GM18909 (cell line): ENCODE measurements around the gene UCP2.

Experiments
- ATAC-seq: cut with Tn5 transposase; IDR thresholded peaks from one replicate; pipeline ENCODE4 v1.9.1; 2021; ENCODE audit warnings: mild to moderate bottlenecking; ENCODE audit not compliant: unreplicated experiment, poor library complexity

The UCP2 gene, protein sequence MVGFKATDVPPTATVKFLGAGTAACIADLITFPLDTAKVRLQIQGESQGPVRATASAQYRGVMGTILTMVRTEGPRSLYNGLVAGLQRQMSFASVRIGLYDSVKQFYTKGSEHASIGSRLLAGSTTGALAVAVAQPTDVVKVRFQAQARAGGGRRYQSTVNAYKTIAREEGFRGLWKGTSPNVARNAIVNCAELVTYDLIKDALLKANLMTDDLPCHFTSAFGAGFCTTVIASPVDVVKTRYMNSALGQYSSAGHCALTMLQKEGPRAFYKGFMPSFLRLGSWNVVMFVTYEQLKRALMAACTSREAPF

GRCh38 chr11:73982595-73982989, at the start of gene UCP2:
TSS of gene UCP2 (minus strand) at chr11:73982843. CDS start at chr11:73978378, 4,465 bp downstream.
- ATAC-seq, result peak; percentile 57

GRCh38 chr11:74030723-74031676, 48.4 kb upstream of the UCP2 start:
- no peak for ATAC-seq

DNA sequence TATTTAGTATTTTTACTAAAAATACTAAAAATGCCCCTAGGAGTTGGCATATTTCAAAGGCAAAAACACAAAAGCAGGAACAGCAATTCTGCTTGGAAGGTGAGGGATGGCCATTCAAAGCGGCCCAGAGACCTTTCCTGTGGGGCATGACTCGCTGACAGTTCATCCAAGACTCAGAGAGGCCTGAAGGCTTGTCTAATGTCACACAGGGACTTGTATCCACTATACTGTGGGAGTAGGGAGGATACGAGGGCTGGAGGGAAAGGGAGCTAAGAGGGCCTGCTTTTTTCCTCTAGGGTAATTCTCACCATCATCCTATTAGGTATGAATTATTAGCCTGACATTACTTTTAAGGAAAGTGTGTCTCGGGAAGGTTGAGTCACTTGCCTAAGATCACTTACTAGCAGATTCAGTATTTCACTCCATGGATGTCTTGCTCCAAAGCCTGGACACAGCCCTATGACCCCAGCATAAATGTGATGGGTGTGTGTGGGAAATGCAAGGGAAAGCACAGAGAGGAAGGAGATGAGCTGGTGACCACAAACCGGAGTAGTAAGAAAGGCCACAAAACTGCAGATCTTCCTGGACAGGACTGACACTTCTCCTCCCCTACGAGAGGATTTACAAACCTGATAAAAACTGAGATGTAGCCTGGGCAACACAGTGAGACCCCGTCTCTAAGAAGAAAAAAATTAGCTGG, 43.0 kb upstream of the UCP2 start:
- ATAC-seq, result no peak

DNA sequence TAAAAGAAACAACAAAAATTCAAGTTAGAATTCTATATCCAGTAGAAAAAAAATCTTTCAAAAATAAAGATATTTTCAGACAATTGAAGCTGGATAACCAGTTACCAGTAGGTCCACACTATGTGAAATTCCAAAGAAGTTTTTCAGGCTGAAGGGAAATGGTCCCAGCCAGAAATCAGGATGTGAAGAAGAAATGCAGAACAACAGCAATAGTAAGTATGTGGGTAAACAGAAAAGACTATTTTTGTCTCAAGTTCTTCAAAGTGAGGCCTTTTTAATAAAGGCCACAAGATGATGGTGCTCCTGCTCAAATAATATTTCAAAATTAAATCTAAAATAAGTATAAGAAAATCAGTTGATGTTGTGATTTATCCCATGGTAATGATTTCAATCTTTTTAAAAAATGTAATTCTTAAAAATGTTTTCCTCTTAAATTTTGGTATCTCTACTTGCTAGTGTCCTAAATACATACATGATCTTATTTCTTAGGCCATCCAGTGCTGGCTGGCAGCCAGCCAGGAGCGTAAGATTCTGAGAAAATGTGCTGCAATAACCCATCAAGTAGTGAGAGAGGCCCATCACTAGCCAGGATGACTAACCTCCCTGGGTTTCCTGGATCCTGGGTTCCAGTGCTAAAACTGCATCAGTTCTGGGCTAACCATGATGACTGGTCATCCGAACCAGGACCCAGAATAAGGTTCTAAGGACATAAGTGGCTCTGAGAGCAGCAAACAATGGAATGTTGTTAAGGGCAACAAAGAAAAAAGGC, 41.8 kb upstream of the UCP2 start:
- ATAC-seq, result no peak

DNA sequence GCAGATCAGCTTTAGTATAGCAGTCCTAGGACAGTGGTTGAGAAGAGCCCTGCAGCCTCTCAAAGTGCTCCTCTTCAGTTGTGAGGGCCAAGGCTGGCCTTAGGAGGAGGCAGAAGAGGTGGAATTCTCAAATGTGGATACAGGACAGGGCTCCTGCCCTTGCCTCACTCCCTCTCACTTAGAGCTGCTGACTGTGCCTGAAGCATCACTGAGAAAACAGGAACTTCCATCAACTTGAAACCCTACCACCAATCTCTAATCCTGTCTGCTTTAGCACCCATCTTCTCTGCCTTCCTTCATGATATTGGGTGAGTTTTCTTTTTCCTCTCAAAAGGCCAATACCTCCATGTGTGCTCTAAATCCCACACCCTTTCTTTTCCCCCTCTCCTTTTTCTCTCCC, 40.6 kb upstream of the UCP2 start:
- no peak for ATAC-seq

GRCh38 chr11:74022546-74022945, 39.9 kb upstream of the UCP2 start:
- no peak for ATAC-seq

- ATAC-seq, result no peak
Measured at GRCh38 chr11:74021998-74022397, 39.4 kb upstream of the UCP2 start.

- no peak for ATAC-seq
Measured at GRCh38 chr11:74020539-74020938, 37.9 kb upstream of the UCP2 start.

- no peak for ATAC-seq
Measured at GRCh38 chr11:74019860-74020259, 37.2 kb upstream of the UCP2 start.

DNA sequence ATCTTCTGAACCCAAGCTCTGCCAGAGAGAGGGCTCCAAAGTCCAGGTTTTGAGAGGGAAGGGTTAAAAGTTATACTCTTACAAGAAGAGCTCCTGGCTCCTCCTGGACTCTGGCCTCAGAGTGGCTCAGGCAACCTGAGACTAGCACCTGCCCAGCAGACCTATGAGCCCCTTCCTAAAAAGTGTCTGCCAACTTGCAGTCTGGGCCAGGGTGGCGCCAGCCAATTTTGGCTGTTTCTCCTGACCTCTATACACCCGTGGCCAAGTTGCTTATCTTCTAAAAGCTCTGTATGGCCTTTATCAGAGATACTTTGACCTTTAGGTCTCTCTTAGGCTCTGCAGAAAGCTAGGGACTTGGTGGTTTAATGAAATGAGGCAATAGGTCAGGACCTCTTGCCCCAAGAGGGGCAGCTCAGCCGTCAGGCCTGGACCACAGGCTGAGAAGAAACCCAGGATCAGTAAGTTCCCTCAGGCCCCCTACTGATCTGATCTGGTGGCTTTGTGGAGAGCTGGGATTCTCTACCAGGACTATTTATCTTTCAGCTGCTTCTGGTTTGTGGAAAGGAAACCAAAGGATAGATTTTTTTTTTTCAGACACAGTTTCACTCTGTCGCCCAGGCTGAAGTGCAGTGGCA, 36.6 kb upstream of the UCP2 start:
- no peak for ATAC-seq

- ATAC-seq, result no peak
Measured at GRCh38 chr11:74018331-74019005, 35.8 kb upstream of the UCP2 start.

DNA sequence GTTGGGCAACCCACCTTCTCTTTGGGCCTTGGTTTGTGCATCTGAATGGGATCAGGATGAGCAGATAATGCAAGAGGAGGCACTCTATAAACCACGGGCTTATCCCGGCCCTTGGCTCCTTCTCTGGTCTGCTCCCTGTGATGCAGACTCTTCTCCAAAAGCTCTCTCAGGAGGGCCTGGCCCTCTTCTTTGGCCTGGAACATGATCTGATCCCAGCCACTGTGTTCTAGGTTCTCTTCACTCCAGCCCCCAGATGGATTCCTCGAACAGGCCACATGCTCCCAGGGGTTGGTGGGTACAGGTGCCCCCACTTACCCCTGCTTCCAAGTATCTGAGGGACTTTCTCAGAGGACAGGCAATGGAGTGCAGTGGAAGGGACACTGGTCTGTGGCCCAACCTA, 35.0 kb upstream of the UCP2 start:
- ATAC-seq, result no peak

DNA sequence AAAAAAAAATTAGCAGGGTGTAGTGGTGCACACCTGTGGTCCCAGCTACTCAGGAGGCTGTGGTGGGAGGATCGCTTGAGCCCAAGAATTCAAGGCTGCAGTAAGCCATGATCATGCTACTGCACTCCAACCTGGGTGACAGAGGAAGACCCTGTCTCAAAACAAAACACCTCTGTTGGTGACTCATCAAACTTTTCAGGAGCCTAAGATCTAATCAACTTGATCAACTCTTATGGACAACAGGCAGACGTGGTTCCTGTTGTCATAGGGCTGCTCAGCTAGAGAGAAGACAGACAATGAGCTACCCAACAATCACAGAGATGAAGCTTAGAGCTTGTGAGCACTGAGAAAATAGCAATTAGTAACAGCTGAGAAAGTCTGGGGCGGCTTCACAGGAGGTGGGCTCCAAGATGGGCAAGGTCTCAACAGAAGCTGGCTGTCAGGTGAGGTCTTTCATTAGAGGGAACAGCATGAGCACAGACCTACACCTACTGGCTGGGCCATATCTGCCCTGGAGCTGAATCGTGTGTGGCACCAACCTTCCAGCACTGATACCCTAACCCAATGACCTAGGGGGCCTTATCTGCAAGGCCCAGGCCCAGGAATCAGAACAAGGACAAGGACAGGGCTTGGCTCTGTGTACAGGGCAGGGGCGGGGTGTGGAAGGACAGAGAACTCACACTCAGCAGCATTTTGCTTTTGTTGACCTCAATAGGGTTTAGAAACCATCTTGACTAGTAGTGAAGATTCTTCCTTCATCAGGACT, 33.5 kb upstream of the UCP2 start:
- ATAC-seq, result no peak

- ATAC-seq, result no peak
Measured at GRCh38 chr11:74014880-74015279, 32.2 kb upstream of the UCP2 start.

DNA sequence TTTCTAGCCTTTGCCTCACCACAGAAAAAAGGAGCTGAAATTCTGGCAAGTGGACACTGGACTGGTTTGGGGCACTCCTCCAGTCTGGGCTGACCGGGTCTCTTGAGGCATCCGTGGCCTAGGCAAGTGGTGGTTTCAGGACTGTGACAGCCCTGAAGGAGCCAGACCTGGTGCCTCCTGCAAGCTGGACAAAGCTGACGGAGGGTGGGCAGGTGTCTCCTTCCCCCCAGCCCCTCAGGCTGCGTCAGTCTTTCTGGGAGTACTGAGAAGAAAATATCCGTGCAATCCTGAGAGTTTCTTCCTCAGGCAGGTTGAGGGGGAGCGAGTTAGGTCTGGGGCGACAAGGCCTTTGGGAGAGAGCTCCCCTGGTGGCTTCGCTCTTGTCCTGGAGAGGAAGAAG, 30.5 kb upstream of the UCP2 start:
- no peak for ATAC-seq

- ATAC-seq, result no peak
Measured at GRCh38 chr11:74012074-74012809, 29.6 kb upstream of the UCP2 start.

DNA sequence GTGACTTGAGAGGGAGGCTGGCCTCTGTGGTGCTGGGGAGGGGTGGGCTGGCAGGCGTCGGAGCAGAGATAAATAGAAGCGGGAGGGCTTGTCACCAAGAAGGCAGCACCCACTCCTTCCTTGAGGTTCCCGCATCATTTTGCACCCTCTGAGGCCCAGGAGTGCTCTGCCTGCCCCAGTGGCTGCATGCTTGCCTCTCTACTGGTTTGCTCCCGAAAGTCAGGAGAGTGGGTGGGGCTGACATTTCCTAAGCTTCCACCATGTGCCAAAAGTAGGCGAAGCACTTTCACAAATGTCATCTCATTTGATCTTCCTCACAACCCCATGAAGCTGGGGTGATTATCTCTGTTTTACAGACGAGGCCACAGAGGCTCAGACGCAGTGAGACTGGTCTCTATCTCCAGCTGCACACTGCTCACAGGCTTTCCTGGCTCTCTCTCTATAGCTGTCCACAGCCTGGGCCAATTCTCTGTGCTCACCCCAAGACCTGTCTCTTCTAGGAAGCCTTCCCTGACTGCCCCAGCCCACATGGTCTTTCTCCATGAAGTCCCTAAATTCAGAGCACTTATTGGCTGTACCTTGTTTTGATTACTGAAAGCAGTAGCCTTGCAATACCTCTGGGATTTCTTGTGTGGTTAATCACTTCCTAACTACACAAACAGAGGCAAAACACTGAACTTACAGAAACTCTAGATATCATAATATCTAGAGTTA, 28.9 kb upstream of the UCP2 start:
- peak; percentile 82 for ATAC-seq
